IPS-15b (cell line): ENCODE data around the gene TCEA3.

Source experiments
- H3K27me3 ChIP-seq: one replicate; pipeline ENCODE4 v1.6.1; 2013; ENCODE audit warnings: low read length; ENCODE audit not compliant: control insufficient read depth, insufficient read depth
- H3K36me3 ChIP-seq: one replicate; pipeline ENCODE4 v1.6.1; 2013; ENCODE audit warnings: low read length; ENCODE audit not compliant: control insufficient read depth, insufficient read depth
- H3K4me1 ChIP-seq: one replicate; pipeline ENCODE4 v1.6.1; 2013; ENCODE audit warnings: mild to moderate bottlenecking, low read length; ENCODE audit not compliant: control insufficient read depth, insufficient read depth
- H3K4me3 ChIP-seq: one replicate; pipeline ENCODE4 v1.5.1; 2013; ENCODE audit warnings: low read depth, low read length
- H3K9ac ChIP-seq: one replicate; pipeline ENCODE4 v1.6.1; 2013; ENCODE audit warnings: low read depth, mild to moderate bottlenecking, low read length
- H3K9me3 ChIP-seq: one replicate; pipeline ENCODE4 v1.6.1; 2013; ENCODE audit warnings: mild to moderate bottlenecking, low read length; ENCODE audit not compliant: control insufficient read depth, insufficient read depth

TCEA3 gene

DNA sequence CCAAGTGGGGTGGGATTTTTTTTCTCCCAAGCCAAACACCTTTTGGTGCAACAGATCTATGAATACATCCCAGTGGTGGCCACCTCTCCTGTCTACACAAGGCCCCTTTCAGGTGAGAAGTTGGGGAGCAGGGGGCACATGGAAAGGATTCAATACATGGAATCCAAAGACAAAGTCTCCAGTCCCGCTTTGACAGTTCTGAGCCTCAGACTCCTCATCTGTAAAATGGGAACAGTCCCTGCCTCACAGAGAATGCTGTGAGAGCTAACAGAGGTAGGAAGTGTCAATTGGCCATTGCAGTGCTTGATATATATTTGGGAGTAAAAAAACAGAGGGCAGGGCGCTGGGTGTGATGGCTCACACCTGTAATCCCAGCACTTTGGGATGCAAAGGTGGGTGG is 28.2 kb downstream of the TCEA3 start:
- Histone ChIP-seq H3K36me3 (no peaks in the 10 kb centered on the region), H3K9ac (no peak overlapping the region), H3K27me3 (peaks cover 94% of the 10 kb centered on the region), H3K4me3 (no peak overlapping the region), H3K4me1 (peaks cover 8% of the 10 kb centered on the region), H3K9me3 (no peaks in the 10 kb centered on the region)

GRCh38 chr1:23395849-23396248 is 28.7 kb downstream of the TCEA3 start:
- no peak overlapping the region for H3K4me3 ChIP-seq
- H3K36me3 ChIP-seq, result no peaks in the 10 kb centered on the region
- no peaks in the 10 kb centered on the region for H3K9me3 ChIP-seq
- peaks cover 92% of the 10 kb centered on the region for H3K27me3 ChIP-seq
- peaks cover 8% of the 10 kb centered on the region for H3K4me1 ChIP-seq
- H3K9ac ChIP-seq, result no peak overlapping the region

DNA sequence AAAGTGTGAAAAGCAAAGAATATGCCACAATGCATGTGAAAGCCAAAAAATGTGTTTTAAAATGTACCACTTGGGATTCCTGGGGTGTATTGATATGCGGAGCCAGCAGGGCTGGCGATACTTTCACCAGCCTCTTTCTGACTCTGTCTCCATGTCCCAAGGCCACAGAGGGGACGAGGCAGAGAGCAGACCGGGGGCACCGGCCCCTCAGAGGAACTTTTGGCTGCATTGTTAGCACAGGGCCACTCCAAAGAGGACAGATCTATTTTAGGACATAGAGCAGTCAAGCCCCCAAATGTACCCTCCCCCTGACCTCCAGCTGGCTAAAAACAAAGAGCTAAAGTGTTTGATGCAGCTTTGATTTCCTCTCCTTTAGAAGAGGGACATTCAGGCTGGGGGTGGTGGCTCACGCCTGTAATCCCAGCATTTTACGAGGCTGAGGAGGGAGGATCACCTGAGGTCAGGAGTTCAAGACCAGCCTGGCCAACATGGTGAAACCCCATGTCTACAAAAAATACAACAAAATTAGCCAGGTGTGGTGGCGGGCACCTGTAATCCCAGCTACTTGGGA is 29.3 kb downstream of the TCEA3 start:
- no peak overlapping the region for H3K4me3 ChIP-seq
- H3K27me3 ChIP-seq, result peaks cover 92% of the 10 kb centered on the region
- H3K4me1 ChIP-seq, result peaks cover 8% of the 10 kb centered on the region
- no peak overlapping the region for H3K9ac ChIP-seq
- H3K36me3 ChIP-seq, result no peaks in the 10 kb centered on the region
- no peaks in the 10 kb centered on the region for H3K9me3 ChIP-seq

GRCh38 chr1:23394684-23395083 is 29.9 kb downstream of the TCEA3 start:
- Histone ChIP-seq H3K4me1 (peaks cover 8% of the 10 kb centered on the region), H3K9me3 (no peaks in the 10 kb centered on the region), H3K36me3 (no peaks in the 10 kb centered on the region), H3K27me3 (peaks cover 92% of the 10 kb centered on the region), H3K4me3 (peak overlapping the region; percentile 5), H3K9ac (no peak overlapping the region)

- no peak overlapping the region for H3K4me3 ChIP-seq
- no peak overlapping the region for H3K9ac ChIP-seq
- H3K27me3 ChIP-seq, result peaks cover 91% of the 10 kb centered on the region
- H3K9me3 ChIP-seq, result no peaks in the 10 kb centered on the region
- no peaks in the 10 kb centered on the region for H3K36me3 ChIP-seq
- H3K4me1 ChIP-seq, result peaks cover 8% of the 10 kb centered on the region
These were observed 30.4 kb downstream of the TCEA3 start for GRCh38 chr1:23394181-23394580.

DNA sequence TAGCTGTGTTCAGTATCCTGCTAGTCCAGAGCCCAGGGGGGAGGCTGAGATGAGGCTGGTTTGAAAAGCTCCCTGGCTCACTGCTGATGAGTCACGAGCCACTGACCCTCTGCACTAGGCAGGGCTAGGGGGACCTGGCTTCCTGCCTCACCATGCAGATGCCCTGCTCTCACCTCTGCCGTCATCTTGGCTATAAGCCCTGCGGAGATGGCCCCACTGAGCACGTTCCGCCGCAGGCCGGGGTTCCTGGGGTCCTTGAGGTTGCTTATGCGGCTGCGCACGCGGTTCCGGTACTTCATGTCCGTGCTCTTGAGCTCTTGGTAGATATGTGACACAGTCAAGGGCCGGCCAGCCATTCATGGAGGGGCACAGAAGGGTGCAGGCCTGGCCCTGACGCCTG is 30.8 kb downstream of the TCEA3 start:
- H3K4me3 ChIP-seq, result no peak overlapping the region
- H3K36me3 ChIP-seq, result no peaks in the 10 kb centered on the region
- peaks cover 92% of the 10 kb centered on the region for H3K27me3 ChIP-seq
- no peak overlapping the region for H3K9ac ChIP-seq
- H3K4me1 ChIP-seq, result peaks cover 8% of the 10 kb centered on the region
- no peaks in the 10 kb centered on the region for H3K9me3 ChIP-seq

DNA sequence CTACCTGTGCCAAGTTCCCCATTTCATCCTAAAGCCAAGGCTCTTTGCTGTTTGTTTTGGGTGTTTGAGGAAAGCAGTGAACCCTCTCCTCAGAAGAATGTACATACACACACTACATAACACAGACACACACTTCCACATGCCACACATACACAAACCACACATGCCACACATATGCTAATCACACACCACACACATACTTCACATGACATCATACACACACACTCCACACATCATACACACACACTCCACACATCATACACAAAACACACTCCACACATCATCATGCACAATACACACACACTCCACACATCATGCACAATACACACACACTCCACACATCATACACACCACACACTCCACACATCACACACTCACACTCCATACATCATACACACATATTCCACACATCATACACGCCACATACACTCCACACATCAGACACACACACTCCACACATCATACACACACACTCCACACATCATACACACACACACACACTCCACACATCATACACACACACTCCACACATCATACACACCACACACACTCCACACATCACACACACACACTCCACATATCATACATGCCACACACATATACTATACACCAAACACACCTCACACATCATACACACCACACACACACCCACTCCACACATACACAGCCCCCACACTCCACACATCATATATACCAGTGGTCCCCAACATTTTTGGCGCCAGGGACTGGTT is 32.3 kb downstream of the TCEA3 start:
- Histone ChIP-seq H3K27me3 (peaks cover 90% of the 10 kb centered on the region), H3K9me3 (no peaks in the 10 kb centered on the region), H3K36me3 (no peaks in the 10 kb centered on the region), H3K4me3 (no peak overlapping the region), H3K9ac (no peak overlapping the region), H3K4me1 (peaks cover 8% of the 10 kb centered on the region)

GRCh38 chr1:23389837-23390321 is 34.7 kb downstream of the TCEA3 start:
- peaks cover 6% of the 10 kb centered on the region for H3K4me1 ChIP-seq
- H3K27me3 ChIP-seq, result peaks cover 88% of the 10 kb centered on the region
- H3K36me3 ChIP-seq, result no peaks in the 10 kb centered on the region
- H3K9me3 ChIP-seq, result no peaks in the 10 kb centered on the region
- no peak overlapping the region for H3K4me3 ChIP-seq
- no peak overlapping the region for H3K9ac ChIP-seq

DNA sequence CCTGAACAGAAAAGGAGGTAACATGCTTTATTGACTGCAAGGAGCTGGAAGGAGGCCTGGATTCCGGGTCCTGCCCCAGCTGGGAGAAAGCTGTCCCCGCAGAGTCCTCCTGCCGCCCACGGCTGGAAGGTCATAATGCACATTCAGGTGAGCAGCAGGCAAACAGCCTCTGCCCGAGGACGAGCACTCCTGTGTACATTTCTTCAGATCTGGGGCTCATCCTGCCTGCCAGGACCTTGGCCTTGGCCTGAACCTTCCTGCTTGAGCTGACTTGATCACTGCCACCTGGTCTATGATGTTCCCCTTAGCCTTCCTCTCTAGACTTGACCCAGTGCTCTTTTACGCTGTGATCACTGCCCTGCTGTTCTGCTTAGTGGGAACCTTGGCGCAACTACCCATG is 37.1 kb downstream of the TCEA3 start:
- Histone ChIP-seq H3K27me3 (peaks cover 83% of the 10 kb centered on the region), H3K4me1 (no peaks in the 10 kb centered on the region), H3K9ac (no peak overlapping the region), H3K9me3 (no peaks in the 10 kb centered on the region), H3K36me3 (no peaks in the 10 kb centered on the region), H3K4me3 (no peak overlapping the region)

DNA sequence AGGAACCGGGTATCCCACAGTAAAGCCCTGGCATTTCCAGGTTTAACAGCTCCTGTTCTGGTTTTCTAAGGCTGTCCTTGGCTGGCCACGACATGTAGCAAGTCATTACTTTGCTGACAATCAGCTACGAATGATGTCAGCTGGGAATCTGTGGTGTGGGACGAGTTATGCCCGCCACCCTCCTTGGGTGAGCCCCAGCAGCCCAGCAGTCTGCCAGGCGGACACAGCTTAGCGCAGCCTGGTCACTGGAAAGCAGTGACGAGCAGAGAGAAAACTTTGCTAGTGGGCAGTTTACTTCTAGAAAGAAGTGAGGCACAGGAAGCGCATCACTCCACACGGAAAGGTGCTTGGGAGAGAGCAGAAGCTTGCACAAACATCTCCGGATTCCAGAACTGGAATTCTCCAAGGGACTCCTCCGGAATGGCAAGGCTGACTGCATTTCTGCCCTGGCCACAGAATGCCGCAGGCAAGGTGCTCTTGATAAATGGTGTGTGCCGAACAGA is 39.4 kb downstream of the TCEA3 start:
- no peak overlapping the region for H3K9ac ChIP-seq
- no peaks in the 10 kb centered on the region for H3K4me1 ChIP-seq
- no peaks in the 10 kb centered on the region for H3K9me3 ChIP-seq
- H3K4me3 ChIP-seq, result no peak overlapping the region
- peaks cover 86% of the 10 kb centered on the region for H3K27me3 ChIP-seq
- H3K36me3 ChIP-seq, result no peaks in the 10 kb centered on the region

DNA sequence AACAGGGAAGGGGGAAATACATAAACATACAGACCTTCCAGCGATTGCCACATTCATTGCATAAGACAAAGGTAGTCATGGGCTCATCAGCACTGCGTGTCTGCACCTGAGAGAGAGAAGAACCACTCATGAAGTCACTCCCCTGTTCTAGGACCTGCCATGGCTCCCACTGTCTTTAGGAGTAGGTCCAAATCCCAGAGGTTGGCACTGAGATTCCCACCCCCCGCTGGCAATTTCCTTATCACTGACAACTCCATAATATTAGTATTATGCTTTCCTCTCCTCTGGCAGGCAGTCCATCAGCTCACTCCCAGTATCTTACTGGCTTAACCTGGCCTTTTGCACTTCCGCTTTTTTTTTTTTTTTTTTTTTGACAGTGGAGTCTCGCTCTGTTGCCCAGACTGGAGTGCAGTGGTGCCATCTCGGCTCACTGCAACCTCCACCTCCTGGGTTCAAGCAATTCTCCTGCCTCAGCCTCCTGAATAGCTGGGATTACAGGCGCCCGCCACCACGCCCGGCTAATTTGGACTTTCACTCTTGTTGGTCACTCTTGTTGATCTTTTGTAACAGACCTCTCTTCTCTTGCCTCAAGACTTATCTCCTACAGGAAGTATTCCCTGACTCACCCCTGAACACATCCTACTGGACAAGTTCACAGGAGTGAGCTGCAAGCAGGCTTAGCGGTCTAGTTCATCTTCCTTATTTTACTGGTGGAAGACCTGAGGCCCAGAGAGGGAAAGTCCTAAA is 40.1 kb downstream of the TCEA3 start:
- Histone ChIP-seq H3K4me3 (no peak overlapping the region), H3K9ac (no peak overlapping the region), H3K9me3 (no peaks in the 10 kb centered on the region), H3K36me3 (no peaks in the 10 kb centered on the region), H3K4me1 (no peaks in the 10 kb centered on the region), H3K27me3 (peaks cover 83% of the 10 kb centered on the region)
